RWPE1 (cell line): Measurements from ENCODE around the gene OLFM4.

Experiments
- CTCF ChIA-PET: fragments of 350-600 bp; sonication (Branson Sonifier 250); formaldehyde crosslinking; extraction: SDS; loops from one replicate; lab custom pipeline; 2021; lab: Yijun Ruan, JAX
- POLR2A ChIA-PET: fragments of 400-600 bp; formaldehyde crosslinking; extraction: SDS; loops from one replicate; lab custom pipeline; 2020; ENCODE audit warnings: antibody characterized with exemption; ENCODE audit not compliant: low non-redundant PET; lab: Yijun Ruan, JAX
- DNase-seq: peaks from one replicate; pipeline ENCODE4 v3.0.0; 2012; ENCODE audit warnings: low spot score
- H3K27ac ChIP-seq: fragments of 450-650 bp; 2 replicates; pipeline ENCODE4 v1.5.1; 2017
- TF ChIP-seq, protein P1 (sequence below): fragments of 450-650 bp; conservative IDR thresholded peaks from 2 replicates; pipeline ENCODE4 v1.5.1; 2017; ENCODE audit warnings: low read depth, mild to moderate bottlenecking

OLFM4 gene

GRCh38 chr13:53001444-53002225, 27.0 kb upstream of the OLFM4 start:
- no peak overlapping the region for H3K27ac ChIP-seq
- TF ChIP-seq, protein P1, sequence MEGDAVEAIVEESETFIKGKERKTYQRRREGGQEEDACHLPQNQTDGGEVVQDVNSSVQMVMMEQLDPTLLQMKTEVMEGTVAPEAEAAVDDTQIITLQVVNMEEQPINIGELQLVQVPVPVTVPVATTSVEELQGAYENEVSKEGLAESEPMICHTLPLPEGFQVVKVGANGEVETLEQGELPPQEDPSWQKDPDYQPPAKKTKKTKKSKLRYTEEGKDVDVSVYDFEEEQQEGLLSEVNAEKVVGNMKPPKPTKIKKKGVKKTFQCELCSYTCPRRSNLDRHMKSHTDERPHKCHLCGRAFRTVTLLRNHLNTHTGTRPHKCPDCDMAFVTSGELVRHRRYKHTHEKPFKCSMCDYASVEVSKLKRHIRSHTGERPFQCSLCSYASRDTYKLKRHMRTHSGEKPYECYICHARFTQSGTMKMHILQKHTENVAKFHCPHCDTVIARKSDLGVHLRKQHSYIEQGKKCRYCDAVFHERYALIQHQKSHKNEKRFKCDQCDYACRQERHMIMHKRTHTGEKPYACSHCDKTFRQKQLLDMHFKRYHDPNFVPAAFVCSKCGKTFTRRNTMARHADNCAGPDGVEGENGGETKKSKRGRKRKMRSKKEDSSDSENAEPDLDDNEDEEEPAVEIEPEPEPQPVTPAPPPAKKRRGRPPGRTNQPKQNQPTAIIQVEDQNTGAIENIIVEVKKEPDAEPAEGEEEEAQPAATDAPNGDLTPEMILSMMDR = no peak
- no peak for DNase-seq
- ChIA-PET POLR2A (no interaction called here), CTCF (no interaction called here)

DNA sequence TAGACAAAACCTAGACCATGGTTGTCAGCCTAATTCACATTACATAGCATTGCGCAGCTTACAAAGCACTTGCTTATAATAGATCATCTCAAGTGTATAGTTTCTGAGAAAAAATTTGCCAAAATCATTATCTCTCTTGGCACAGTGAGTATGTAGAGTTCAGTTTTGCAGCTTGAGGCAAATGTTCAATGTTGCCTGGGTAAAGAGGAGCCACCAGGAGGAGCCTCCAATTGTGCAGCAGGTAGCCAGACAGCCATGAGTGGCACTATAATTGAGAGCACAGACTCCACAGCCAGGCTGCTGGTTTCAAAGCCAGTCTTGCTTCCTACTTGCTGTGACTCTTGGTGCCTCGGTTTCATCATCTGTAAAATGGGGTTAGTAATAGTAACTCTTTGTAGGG, 24.0 kb upstream of the OLFM4 start:
- CTCF ChIA-PET = no interaction called here
- no peak overlapping the region for H3K27ac ChIP-seq
- POLR2A ChIA-PET = no interaction called here
- DNase-seq = no peak
- TF ChIP-seq, protein P1 = no peak

DNA sequence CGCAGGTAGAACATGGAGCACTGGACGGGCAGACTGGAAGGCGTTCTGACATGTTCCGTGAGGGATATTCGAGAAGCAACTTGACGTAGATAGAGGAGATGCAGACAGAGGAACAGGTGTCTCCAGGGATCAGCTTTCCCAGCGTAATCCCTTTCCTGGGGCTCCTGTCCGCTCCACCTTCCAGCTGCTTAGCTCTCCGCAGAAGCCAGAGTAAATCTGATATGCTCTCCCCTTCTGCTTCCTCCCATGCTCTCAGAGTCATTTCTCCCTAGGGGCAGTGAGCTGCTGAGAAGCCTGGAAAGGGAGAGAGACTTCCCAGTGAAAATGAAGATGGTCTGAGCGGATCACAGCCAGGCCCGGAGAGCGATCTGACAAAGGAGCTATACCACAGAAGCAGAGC, 23.0 kb upstream of the OLFM4 start:
- CTCF ChIA-PET = interaction anchor here (0.5 to 0.7 kb wide), 5 partner anchors 11 to 1607 kb away, joined by 3 to 4 read pairs (median 3); no protein-coding TSS in a partner anchor
- DNase-seq = no peak
- H3K27ac ChIP-seq = no peak overlapping the region
- POLR2A ChIA-PET = no interaction called here
- TF ChIP-seq, protein P1 = no peak

DNA sequence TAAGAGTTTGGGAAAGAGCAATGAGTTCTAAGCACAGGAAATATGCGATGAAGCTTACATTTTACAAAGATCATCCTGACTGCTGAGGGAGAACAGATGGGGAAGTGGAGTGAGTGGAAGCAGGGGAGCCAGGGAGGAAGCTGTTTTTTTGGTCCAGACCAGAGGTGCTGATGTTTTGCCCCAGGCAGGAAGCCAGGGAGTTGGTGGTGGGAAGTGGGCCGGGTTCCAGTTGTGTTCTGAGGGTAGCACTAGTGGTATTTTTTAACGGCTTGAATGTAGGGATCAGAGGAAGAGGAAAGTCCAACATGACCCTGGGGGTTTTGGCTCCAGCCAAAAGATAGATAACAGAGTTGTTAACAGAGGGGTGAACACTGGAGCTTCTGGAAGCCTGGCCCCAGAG, 20.7 kb upstream of the OLFM4 start:
- ChIA-PET CTCF (interaction anchor here (0.6 kb wide), 1 partner anchor 391 kb away, joined by 3 read pairs; no protein-coding TSS in a partner anchor), POLR2A (no interaction called here)
- TF ChIP-seq, protein P1 = no peak

DNA sequence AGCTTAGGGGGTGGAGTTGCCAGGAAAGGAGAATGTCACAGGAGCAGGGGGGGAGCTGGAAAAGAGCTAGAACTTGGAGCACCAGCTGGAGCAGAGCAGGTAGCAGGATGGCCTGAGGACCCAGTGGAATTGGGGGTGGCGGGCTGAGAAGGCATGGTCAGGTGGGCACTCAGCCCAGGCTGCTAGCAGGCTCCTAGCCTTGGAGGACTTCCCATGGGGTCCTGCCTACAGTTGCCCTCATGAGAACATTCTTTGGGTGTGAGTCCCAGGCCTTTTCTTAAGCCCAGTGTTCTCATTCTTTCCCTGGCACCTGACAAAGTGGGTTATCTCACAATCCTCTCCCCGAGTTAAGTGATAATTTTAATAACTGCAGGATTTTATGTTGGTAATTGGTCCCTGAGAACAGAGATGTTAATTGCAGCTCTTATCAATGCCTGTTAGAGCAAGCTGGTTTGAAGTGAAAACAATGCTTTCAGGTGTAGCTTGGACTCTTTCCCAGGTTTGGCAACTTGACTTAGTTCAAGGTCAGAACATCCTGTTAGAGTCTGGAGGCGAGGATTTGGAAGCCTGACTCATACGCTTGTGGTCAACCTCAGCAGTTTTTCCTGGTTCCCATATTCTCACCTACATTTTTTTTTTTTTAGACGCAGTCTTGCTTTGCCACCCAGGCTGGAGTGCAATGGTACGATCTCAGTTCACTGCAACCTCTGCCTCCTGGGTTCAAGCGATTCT, 18.1 kb upstream of the OLFM4 start:
- CTCF ChIA-PET = interaction anchor here (0.6 kb wide), 5 partner anchors 13 to 190 kb away, joined by 3 to 5 read pairs (median 3); no protein-coding TSS in a partner anchor
- TF ChIP-seq, protein P1 = no peak
- POLR2A ChIA-PET = interaction anchor here (0.7 kb wide), 1 partner anchor 108 kb away, joined by 3 read pairs; no protein-coding TSS in a partner anchor

More for the DNA sequence above, 20.7 kb upstream of the OLFM4 start:
- no peak overlapping the region for H3K27ac ChIP-seq
- no peak for DNase-seq

GRCh38 chr13:53012707-53013106, 15.9 kb upstream of the OLFM4 start:
- no peak for DNase-seq
- TF ChIP-seq, protein P1 = no peak
- ChIA-PET POLR2A (no interaction called here), CTCF (no interaction called here)
- no peak overlapping the region for H3K27ac ChIP-seq

More for the DNA sequence above, 18.1 kb upstream of the OLFM4 start:
- peak; percentile 57 for DNase-seq
- H3K27ac ChIP-seq = peak overlapping the region; percentile 65
